HepG2 (cell line): ENCODE results near the gene SPRYD3. TPM values are rescaled to one million over a fixed set of nuclear protein-coding genes. Genes with fewer than 3 reads are reported as not detected.

Experiments
- AGO2 ChIP-seq: fragments of 200-400 bp; formaldehyde crosslinking; optimal IDR thresholded peaks from 2 replicates; pipeline ENCODE3; 2017; ENCODE audit warnings: mild to moderate bottlenecking, low read depth, low read length, moderate library complexity
- CC2D1A ChIP-seq: sonication (generic); formaldehyde crosslinking; IDR thresholded peaks from 2 replicates; pipeline ENCODE4 v1.8.1; 2023; ENCODE audit warnings: mild to moderate bottlenecking, missing genetic modification reagents
- FIP1L1 ChIP-seq: fragments of 200-400 bp; formaldehyde crosslinking; IDR thresholded peaks from 2 replicates; pipeline ENCODE4 v1.6.1; 2018; ENCODE audit warnings: low read depth, mild to moderate bottlenecking, low read length, moderate library complexity, borderline replicate concordance; ENCODE audit not compliant: insufficient read depth
- HNRNPL ChIP-seq: fragments of 200-400 bp; formaldehyde crosslinking; IDR thresholded peaks from 2 replicates; pipeline ENCODE4 v1.6.1; 2017; ENCODE audit warnings: mild to moderate bottlenecking, low read depth, low read length
- MAFF ChIP-seq: IDR thresholded peaks from 2 replicates; pipeline ENCODE4 v1.6.1; 2011; ENCODE audit warnings: low read depth, low read length, improper control_type of control experiment
- PCBP1 ChIP-seq: fragments of 200-400 bp; formaldehyde crosslinking; IDR thresholded peaks from 2 replicates; pipeline ENCODE4 v1.6.1; 2017; ENCODE audit warnings: mild to moderate bottlenecking, low read depth, low read length, borderline replicate concordance
- RBM22 ChIP-seq: fragments of 200-400 bp; formaldehyde crosslinking; optimal IDR thresholded peaks from 2 replicates; pipeline ENCODE3; 2017; ENCODE audit warnings: mild to moderate bottlenecking, low read length, moderate library complexity
- SAFB2 ChIP-seq: sonication (generic); formaldehyde crosslinking; IDR thresholded peaks from 2 replicates; pipeline ENCODE4 v1.5.1; 2020; ENCODE audit warnings: missing genetic modification reagents, low read depth, mild to moderate bottlenecking, borderline replicate concordance
- SPEN ChIP-seq: sonication (generic); formaldehyde crosslinking; IDR thresholded peaks from 2 replicates; pipeline ENCODE4 v1.5.1; 2020; ENCODE audit warnings: low read depth, mild to moderate bottlenecking, missing genetic modification reagents
- SRSF4 ChIP-seq: fragments of 200-400 bp; formaldehyde crosslinking; IDR thresholded peaks from one replicate; pipeline ENCODE4 v1.6.1; 2018; ENCODE audit warnings: mild to moderate bottlenecking, low read depth, low read length, moderate library complexity; ENCODE audit not compliant: poor library complexity, severe bottlenecking
- TEAD2 ChIP-seq: sonication (generic); formaldehyde crosslinking; IDR thresholded peaks from 2 replicates; pipeline ENCODE4 v1.9.0; 2021; ENCODE audit warnings: missing genetic modification reagents
- ZFP62 ChIP-seq: sonication (generic); formaldehyde crosslinking; IDR thresholded peaks from 2 replicates; pipeline ENCODE4 v1.4.0; 2020; ENCODE audit warnings: missing genetic modification reagents
- polyA plus RNA-seq, 8 experiments: library from polyadenylated mRNA; depleted of rRNA in 3 of 8; stranded (reverse) in 7 of 8; unstranded in 1 of 8; fragments of >200 nt; fragmentation: Illumina TruSeq in 4 of 8; extraction: Trizol in 4 of 8; gene quantifications; 2 replicates each; pipeline versions ENCODE4 v1.2.1 to v1.2.3, GENCODE V29; 2011 to 2016; ENCODE audit warnings: low read depth in 4 of 8, missing spikeins in 1 of 8, mixed read lengths in 1 of 8; ENCODE audit not compliant: insufficient read depth in 1 of 8
- total RNA-seq, 5 experiments: library from RNA; depleted of rRNA; stranded (reverse); fragments of >200 nt; fragmentation: Illumina TruSeq; extraction: Trizol; gene quantifications; 2 replicates each; pipeline ENCODE4 v1.2.3, GENCODE V29; 2016; ENCODE audit warnings: low read depth in 1 of 5
- TF ChIP-seq, protein P1 (sequence below): sonication (generic); formaldehyde crosslinking; IDR thresholded peaks from 2 replicates; pipeline ENCODE4 v1.9.0; 2022; ENCODE audit warnings: missing genetic modification reagents, mild to moderate bottlenecking, borderline replicate concordance
- TF ChIP-seq, protein P2 (sequence below): sonication (generic); formaldehyde crosslinking; IDR thresholded peaks from 2 replicates; pipeline ENCODE4 v1.5.1; 2020; ENCODE audit warnings: missing genetic modification reagents, mild to moderate bottlenecking, borderline replicate concordance

The SPRYD3 gene
- total and polyA plus RNA-seq, 2 of the 13 experiments (the other 11 are each of a cell fraction or from before 2014, with no cell fraction given), result 9.0 to 9.2 TPM

DNA sequence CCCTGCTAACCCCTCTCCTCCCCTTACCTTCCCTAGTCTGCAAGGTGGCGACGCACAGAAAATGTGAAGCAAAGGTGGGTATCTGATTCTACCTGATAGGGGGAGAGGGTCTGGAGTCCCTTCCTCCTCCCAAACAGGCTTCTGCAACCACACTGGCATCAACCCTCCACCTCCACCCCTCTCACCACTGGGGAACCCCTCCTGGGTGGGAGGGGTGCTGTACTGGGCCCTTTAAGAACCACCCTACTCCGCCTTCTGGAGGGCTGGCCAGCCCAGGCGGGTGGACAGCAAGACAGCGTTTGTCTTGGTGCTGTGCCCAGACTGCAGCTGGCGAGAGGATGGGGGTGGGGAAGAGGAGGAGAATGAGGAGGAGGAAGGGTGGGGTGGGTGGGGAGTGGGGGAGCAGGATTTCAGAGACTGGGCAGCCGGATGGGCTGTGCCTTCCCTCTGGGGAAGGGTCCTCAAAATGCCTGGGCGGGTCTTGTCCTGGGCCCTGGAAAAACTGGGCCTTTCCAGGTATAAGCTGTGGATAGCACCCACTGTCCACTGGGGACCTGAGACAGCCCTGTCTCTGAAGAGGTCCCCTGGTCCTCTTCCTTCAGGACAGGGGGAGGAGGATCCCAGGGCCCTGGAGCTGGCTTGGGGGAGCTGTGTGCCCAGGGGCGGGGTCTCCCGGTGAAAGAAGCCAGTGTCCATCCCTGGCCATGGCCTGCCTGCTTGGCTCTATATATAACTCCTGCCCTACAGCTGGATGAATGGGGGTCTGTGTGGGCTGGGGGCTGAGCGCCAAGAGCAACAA is 26.6 kb downstream of the SPRYD3 start (continued):
- TF ChIP-seq TEAD2, result no peak
- no peak for TF ChIP-seq SPEN (CRISPR knock-in tag)
- TF ChIP-seq, protein P1, sequence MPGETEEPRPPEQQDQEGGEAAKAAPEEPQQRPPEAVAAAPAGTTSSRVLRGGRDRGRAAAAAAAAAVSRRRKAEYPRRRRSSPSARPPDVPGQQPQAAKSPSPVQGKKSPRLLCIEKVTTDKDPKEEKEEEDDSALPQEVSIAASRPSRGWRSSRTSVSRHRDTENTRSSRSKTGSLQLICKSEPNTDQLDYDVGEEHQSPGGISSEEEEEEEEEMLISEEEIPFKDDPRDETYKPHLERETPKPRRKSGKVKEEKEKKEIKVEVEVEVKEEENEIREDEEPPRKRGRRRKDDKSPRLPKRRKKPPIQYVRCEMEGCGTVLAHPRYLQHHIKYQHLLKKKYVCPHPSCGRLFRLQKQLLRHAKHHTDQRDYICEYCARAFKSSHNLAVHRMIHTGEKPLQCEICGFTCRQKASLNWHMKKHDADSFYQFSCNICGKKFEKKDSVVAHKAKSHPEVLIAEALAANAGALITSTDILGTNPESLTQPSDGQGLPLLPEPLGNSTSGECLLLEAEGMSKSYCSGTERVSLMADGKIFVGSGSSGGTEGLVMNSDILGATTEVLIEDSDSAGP, result peak; percentile 93
- TF ChIP-seq MAFF, result no peak
- no peak for TF ChIP-seq PCBP1
- TF ChIP-seq AGO2, result peak; percentile 4
- TF ChIP-seq, protein P2, sequence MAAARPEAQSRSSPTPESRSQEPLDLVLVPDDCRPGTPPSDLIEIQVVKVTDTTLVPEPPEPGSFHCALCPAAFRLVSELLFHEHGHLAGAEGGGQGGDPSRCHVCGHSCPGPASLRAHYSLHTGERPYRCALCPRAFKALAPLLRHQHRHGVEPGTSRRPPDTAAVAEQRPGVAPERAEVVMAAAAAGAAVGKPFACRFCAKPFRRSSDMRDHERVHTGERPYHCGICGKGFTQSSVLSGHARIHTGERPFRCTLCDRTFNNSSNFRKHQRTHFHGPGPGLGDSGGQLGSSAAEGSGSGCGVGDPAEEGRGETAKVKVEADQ (CRISPR knock-in tag), result no peak
- 0 out of 2 replicates have a peak, but pooled peaks have one; percentile 33 for TF ChIP-seq HNRNPL
- TF ChIP-seq ZFP62 (CRISPR knock-in tag), result no peak
- TF ChIP-seq SRSF4, result no peak
- no peak for TF ChIP-seq RBM22
- no peak for TF ChIP-seq FIP1L1
- no peak for TF ChIP-seq SAFB2 (CRISPR knock-in tag)
- no peak for TF ChIP-seq CC2D1A (CRISPR knock-in tag)
